Mesenchymal stem cell (in vitro differentiated cells and primary cell): ENCODE measurements around the gene ARF1.
A peak's percentile ranks its signal among the peaks of the same experiment; 100 is the strongest.

Experiments
- DNase-seq: peaks from one replicate; pipeline ENCODE4 v3.0.0-alpha.2; 2013
- H2AFZ ChIP-seq: one replicate; pipeline ENCODE4 v1.6.1; 2013; ENCODE audit warnings: low read depth, mild to moderate bottlenecking, control low read depth, inconsistent platforms, low read length, moderate library complexity
- H2AK5ac ChIP-seq: 2 replicates; pipeline ENCODE4 v1.6.1; 2013; ENCODE audit warnings: low read length, moderate library complexity, mild to moderate bottlenecking, inconsistent platforms; ENCODE audit not compliant: severe bottlenecking
- H2BK120ac ChIP-seq: one replicate; pipeline ENCODE4 v1.6.1; 2013; ENCODE audit warnings: low read depth, mild to moderate bottlenecking, inconsistent platforms, low read length, moderate library complexity
- H2BK12ac ChIP-seq, 2 experiments: one replicate each; pipeline ENCODE4 v1.6.1; 2013; ENCODE audit warnings: inconsistent platforms in 2 of 2, low read length in 2 of 2, mild to moderate bottlenecking in 2 of 2, moderate library complexity in 2 of 2, control low read depth in 1 of 2
- H2BK15ac ChIP-seq: one replicate; pipeline ENCODE4 v1.6.1; 2013; ENCODE audit warnings: mild to moderate bottlenecking, low read depth, inconsistent platforms; ENCODE audit not compliant: poor library complexity, severe bottlenecking
- H2BK5ac ChIP-seq: 2 replicates; pipeline ENCODE4 v1.6.1; 2013; ENCODE audit warnings: low read depth, mild to moderate bottlenecking, low read length, control low read depth, inconsistent platforms; ENCODE audit not compliant: poor library complexity, severe bottlenecking
- H3K14ac ChIP-seq, 2 experiments: one replicate each; pipeline ENCODE4 v1.6.1; 2013; ENCODE audit warnings: inconsistent platforms in 2 of 2, low read length in 2 of 2, control low read depth in 1 of 2, mild to moderate bottlenecking in 1 of 2, moderate library complexity in 1 of 2
- H3K18ac ChIP-seq, 2 experiments: one replicate each; pipeline ENCODE4 v1.6.1; 2013; ENCODE audit warnings: inconsistent platforms in 2 of 2, low read length in 2 of 2, control low read depth in 1 of 2, low read depth in 1 of 2, mild to moderate bottlenecking in 1 of 2
- H3K23ac ChIP-seq, 2 experiments: one replicate each; pipeline ENCODE4 v1.6.1; 2013; ENCODE audit warnings: inconsistent platforms in 2 of 2, low read length in 2 of 2, mild to moderate bottlenecking in 2 of 2, moderate library complexity in 2 of 2, control low read depth in 1 of 2
- H3K27ac ChIP-seq: 2 replicates; pipeline ENCODE4 v1.5.1; 2013; ENCODE audit warnings: mild to moderate bottlenecking, moderate library complexity, low read length, control low read depth, inconsistent platforms; ENCODE audit not compliant: poor library complexity, severe bottlenecking
- H3K27me3 ChIP-seq, 2 experiments: 2 replicates each; pipeline versions ENCODE4 v1.6.1 to v1.7.0; 2013; ENCODE audit warnings: low read length in 2 of 2, mild to moderate bottlenecking in 2 of 2, moderate library complexity in 2 of 2, control low read depth in 1 of 2, inconsistent platforms in 1 of 2; ENCODE audit not compliant: control insufficient read depth in 1 of 2, insufficient read depth in 1 of 2
- H3K36me3 ChIP-seq, 2 experiments: 2 replicates each; pipeline versions ENCODE4 v1.6.1 to v1.7.0; 2013; ENCODE audit warnings: low read length in 2 of 2, control low read depth in 1 of 2, inconsistent platforms in 1 of 2, low read depth in 1 of 2, mild to moderate bottlenecking in 1 of 2; ENCODE audit not compliant: insufficient read depth in 2 of 2, control insufficient read depth in 1 of 2
- H3K4ac ChIP-seq, 2 experiments: one replicate each; pipeline ENCODE4 v1.6.1; 2013; ENCODE audit warnings: inconsistent platforms in 2 of 2, low read length in 2 of 2, mild to moderate bottlenecking in 2 of 2, moderate library complexity in 2 of 2, control low read depth in 1 of 2, low read depth in 1 of 2
- H3K4me1 ChIP-seq: 2 replicates; pipeline ENCODE4 v1.6.1; 2013; ENCODE audit warnings: low read depth, low read length, control low read depth; ENCODE audit not compliant: control insufficient read depth, insufficient read depth
- H3K4me2 ChIP-seq: 2 replicates; pipeline ENCODE4 v1.6.1; 2013; ENCODE audit warnings: low read length, mild to moderate bottlenecking, inconsistent platforms; ENCODE audit not compliant: poor library complexity, severe bottlenecking
- H3K4me3 ChIP-seq, 2 experiments: 2 replicates each; pipeline versions ENCODE4 v1.5.1 to v1.7.0; 2013; ENCODE audit warnings: low read length in 2 of 2, mild to moderate bottlenecking in 2 of 2, control low read depth in 1 of 2, low read depth in 1 of 2; ENCODE audit not compliant: insufficient read depth in 1 of 2
- H3K79me1 ChIP-seq: replicated peaks from 2 replicates; pipeline ENCODE4 v1.6.1; 2013; ENCODE audit warnings: mild to moderate bottlenecking, control low read depth, low read length, inconsistent platforms; ENCODE audit not compliant: poor library complexity, severe bottlenecking
- H3K9ac ChIP-seq: 2 replicates; pipeline ENCODE4 v1.7.0; 2013; ENCODE audit warnings: mild to moderate bottlenecking, low read length, moderate library complexity
- H3K9me3 ChIP-seq: 2 replicates; pipeline ENCODE4 v1.7.0; 2013; ENCODE audit warnings: mild to moderate bottlenecking, low read length; ENCODE audit not compliant: control insufficient read depth
- H4K8ac ChIP-seq: one replicate; pipeline ENCODE4 v1.6.1; 2013; ENCODE audit warnings: inconsistent platforms, mild to moderate bottlenecking, low read length, moderate library complexity
- H4K91ac ChIP-seq: one replicate; pipeline ENCODE4 v1.6.1; 2013; ENCODE audit warnings: mild to moderate bottlenecking, low read length, inconsistent platforms
- WGBS: methylation state at CpG from one replicate; pipeline ENCODE4 v1.1.7; 2013; ENCODE audit warnings: mixed read lengths; 5-methylcytosine and 5-hydroxymethylcytosine counted together

Gene ARF1

DNA sequence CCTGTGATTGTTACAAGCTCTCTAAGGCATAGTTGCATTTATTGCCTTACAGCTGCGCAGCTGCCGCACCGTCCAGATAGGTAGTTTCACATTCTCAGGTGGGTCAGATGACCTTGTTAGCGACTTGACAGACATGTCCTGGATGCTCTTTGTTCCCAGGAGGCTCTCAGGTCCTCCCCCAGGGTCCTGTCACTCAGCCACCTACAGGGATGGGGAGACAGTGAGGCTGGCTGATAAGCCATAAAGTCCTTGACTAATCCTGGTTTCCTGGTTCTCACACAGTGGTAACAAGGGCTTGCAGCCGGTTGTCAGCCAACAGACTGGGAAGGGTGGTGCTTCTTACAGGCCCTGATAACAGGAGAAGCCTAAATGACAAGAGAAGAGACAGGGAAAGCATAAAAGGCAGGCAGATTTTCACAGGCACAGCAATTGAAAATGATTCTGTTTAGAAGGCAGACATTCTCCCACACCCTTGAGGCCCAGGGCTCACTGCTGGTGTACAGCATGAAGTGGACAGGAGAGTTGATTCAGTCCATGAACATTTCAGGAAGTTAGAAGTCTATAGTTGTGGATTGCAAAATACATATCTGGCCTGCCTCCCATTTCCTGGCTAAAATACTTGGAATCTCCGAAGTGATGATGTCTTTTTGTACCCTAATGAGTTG lies 2.9 kb downstream of the ARF1 start:
- Histone ChIP-seq H3K36me3 (peaks cover 22 to 25% of the 10 kb centered on the region in 2 experiments), H2BK12ac (no peak overlapping the region), H3K9ac (peak overlapping the region; percentile 99), H4K8ac (no peak overlapping the region), H3K23ac (no peak overlapping the region), H3K27ac (peak overlapping the region; percentile 0), H3K4me3 (peak overlapping the region in 1 of 2 experiments; percentile 96), H3K79me1 (peaks cover 7% of the 10 kb centered on the region), H2BK120ac (no peak overlapping the region), H3K14ac (no peak overlapping the region), H3K27me3 (no peaks in the 10 kb centered on the region), H3K9me3 (no peaks in the 10 kb centered on the region), H3K18ac (no peak overlapping the region), H4K91ac (no peak overlapping the region), H2BK15ac (no peak overlapping the region), H3K4ac (no peak overlapping the region), H2BK5ac (no peak overlapping the region), H2AFZ (no peak overlapping the region), H3K4me2 (peak overlapping the region; percentile 85), H3K4me1 (peaks cover 51% of the 10 kb centered on the region), H2AK5ac (no peak overlapping the region)
- peak; percentile 81 for DNase-seq
- WGBS = 54% methylated on average over 6 of the region's 6 CpGs

DNA sequence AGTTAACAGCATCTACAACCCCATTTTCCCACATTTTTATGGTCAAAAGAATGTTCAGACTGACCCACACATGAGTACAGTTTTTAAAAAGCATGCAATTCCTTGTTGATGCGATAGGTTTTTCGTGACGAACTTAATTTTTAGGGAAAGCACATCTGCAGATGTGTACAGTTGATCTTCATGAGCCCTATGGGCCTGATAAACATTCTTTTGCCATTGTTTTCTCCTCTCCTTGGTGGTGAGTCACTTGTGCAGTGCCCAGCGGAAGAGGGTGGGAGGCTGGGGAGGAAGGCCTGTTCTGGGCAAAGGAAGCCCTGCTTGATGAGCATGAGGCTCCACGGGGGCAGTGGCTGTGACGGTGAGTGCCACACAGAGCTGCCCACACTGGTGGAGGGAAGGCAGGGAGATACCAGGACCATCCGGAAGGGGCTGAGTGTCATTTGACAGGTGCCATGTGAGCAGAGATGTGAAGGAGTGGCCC lies 5.3 kb downstream of the ARF1 start:
- H3K27me3 ChIP-seq = no peaks in the 10 kb centered on the region
- no peaks in the 10 kb centered on the region for H3K9me3 ChIP-seq
- peaks cover 54% of the 10 kb centered on the region for H3K4me1 ChIP-seq
- no peak overlapping the region for H3K4ac ChIP-seq
- peak overlapping the region in 1 of 2 experiments; percentile 77 for H3K23ac ChIP-seq
- DNase-seq = peak; percentile 46
- no peak overlapping the region for H2AK5ac ChIP-seq
- H3K14ac ChIP-seq = peak overlapping the region in 1 of 2 experiments; percentile 1
- H3K79me1 ChIP-seq = no peaks in the 10 kb centered on the region
- 63% methylated on average over 7 of the region's 7 CpGs for WGBS
- peak overlapping the region in 1 of 2 experiments; percentile 55 for H3K4me3 ChIP-seq
- no peak overlapping the region for H2BK12ac ChIP-seq
- no peak overlapping the region for H3K18ac ChIP-seq
- no peak overlapping the region for H4K91ac ChIP-seq
- H3K27ac ChIP-seq = peak overlapping the region; percentile 30
- H3K36me3 ChIP-seq = peaks cover 34 to 38% of the 10 kb centered on the region in 2 experiments
- no peak overlapping the region for H3K4me2 ChIP-seq
- no peak overlapping the region for H2BK120ac ChIP-seq
- H2BK15ac ChIP-seq = no peak overlapping the region
- no peak overlapping the region for H2AFZ ChIP-seq
- no peak overlapping the region for H2BK5ac ChIP-seq
- no peak overlapping the region for H4K8ac ChIP-seq
- peak overlapping the region; percentile 69 for H3K9ac ChIP-seq

DNA sequence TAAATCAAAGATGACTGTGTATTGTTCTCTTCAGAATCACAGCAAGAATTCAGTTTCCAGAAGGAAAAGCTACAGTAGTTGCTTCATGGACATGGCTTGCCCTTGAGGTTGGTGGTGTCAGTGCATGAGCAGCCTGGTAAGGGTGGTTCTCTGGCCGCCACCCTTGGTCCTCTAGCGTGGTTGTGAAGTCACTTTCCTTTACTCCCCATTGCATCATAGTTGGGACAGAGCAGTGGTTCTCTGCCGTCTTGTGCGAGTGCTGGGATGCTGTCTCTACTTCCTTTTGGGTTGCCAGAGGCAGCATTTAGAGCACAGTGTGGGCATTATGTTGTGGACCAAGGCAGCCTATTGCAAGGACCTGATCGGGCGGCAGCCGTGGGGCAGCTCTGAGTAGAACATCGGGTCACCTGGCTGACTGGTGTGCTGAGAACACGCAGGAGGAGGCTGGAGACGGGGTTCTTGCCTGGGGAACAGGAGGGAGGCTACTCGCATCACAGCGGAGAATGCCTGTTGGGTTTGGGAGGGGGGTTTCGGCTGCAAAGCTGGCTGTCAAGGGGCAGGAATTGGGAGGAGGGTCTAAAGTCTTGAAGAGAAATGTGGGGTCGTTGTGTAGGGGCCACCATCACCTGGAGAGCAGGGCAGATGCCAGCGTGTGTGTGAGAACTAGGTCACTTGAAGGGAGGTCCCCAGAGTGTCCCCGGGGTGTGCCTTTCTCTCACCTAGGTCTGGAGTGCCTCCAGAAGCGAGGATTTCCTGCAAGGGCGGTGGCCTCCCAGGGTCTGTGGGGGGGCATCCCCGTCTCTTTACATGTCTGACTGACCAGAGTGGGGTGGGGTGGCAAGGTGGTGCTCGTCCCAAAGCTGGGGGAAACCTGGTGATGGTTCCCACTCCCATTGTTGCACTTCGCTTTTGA lies 6.3 kb downstream of the ARF1 start:
- WGBS = 95% methylated on average over 21 of the region's 21 CpGs
- Histone ChIP-seq H3K9me3 (no peaks in the 10 kb centered on the region), H2BK5ac (no peak overlapping the region), H3K23ac (no peak overlapping the region), H4K91ac (no peak overlapping the region), H3K36me3 (peaks cover 40 to 44% of the 10 kb centered on the region in 2 experiments), H2AK5ac (no peak overlapping the region), H3K4ac (no peak overlapping the region), H4K8ac (no peak overlapping the region), H2AFZ (no peak overlapping the region), H2BK120ac (no peak overlapping the region), H3K27me3 (no peaks in the 10 kb centered on the region), H3K14ac (no peak overlapping the region), H3K79me1 (no peaks in the 10 kb centered on the region), H3K18ac (no peak overlapping the region), H3K4me1 (peaks cover 56% of the 10 kb centered on the region), H3K4me2 (no peak overlapping the region), H3K27ac (no peak overlapping the region), H3K4me3 (peak overlapping the region in 1 of 2 experiments; percentile 15), H3K9ac (peak overlapping the region; percentile 69), H2BK12ac (no peak overlapping the region), H2BK15ac (no peak overlapping the region)
- DNase-seq = peak; percentile 23
